ENCODE results near the gene ARID5B.

ARID5B gene

GRCh38 chr10:62093863-62094291 is 192.4 kb downstream of the ARID5B start:
- Histone ChIP-seq H3K4me1 (ENCODE audit: insufficient read depth, low read length) (peaks cover 41% of the 10 kb centered on the region), H3K27ac (ENCODE audit: low read depth, low read length) (no peak overlapping the region), H3K9ac (ENCODE audit: low read length) (no peak overlapping the region), H3K36me3 (ENCODE audit: insufficient read depth, low read length) (peaks cover 37% of the 10 kb centered on the region), H3K27me3 (ENCODE audit: control insufficient read depth in 1 of 2, insufficient read depth in 2 of 2, low read length in 2 of 2) (no peaks in the 10 kb centered on the region), H3K9me3 (ENCODE audit: low read length) (no peaks in the 10 kb centered on the region), H3K4me3 (ENCODE audit: low read depth in 1 of 2, low read length in 2 of 2) (no peak overlapping the region)

- Histone ChIP-seq H3K36me3 (ENCODE audit: insufficient read depth, low read length) (peaks cover 23% of the 10 kb centered on the region), H3K4me1 (ENCODE audit: insufficient read depth, low read length) (peaks cover 41% of the 10 kb centered on the region), H3K4me3 (ENCODE audit: low read depth in 1 of 2, low read length in 2 of 2) (peak overlapping the region in 1 of 2 donors; percentile 25), H3K27ac (ENCODE audit: low read depth, low read length) (peak overlapping the region; percentile 4), H3K27me3 (ENCODE audit: control insufficient read depth in 1 of 2, insufficient read depth in 2 of 2, low read length in 2 of 2) (no peaks in the 10 kb centered on the region), H3K9ac (ENCODE audit: low read length) (no peak overlapping the region), H3K9me3 (ENCODE audit: low read length) (no peaks in the 10 kb centered on the region)
These were observed 194.0 kb downstream of the ARID5B start for GRCh38 chr10:62095181-62096122.

- H3K9ac ChIP-seq (ENCODE audit: low read length) = no peak overlapping the region
These were observed 194.9 kb downstream of the ARID5B start for GRCh38 chr10:62096256-62096933.

GRCh38 chr10:62098278-62099121 is 197.0 kb downstream of the ARID5B start:
- no peaks in the 10 kb centered on the region for H3K9me3 ChIP-seq (ENCODE audit: low read length)
- H3K4me3 ChIP-seq (ENCODE audit: low read depth in 1 of 2, low read length in 2 of 2) = no peak overlapping the region
- no peak overlapping the region for H3K27ac ChIP-seq (ENCODE audit: low read depth, low read length)
- H3K4me1 ChIP-seq (ENCODE audit: insufficient read depth, low read length) = peaks cover 33% of the 10 kb centered on the region
- no peaks in the 10 kb centered on the region for H3K36me3 ChIP-seq (ENCODE audit: insufficient read depth, low read length)
- H3K27me3 ChIP-seq (ENCODE audit: control insufficient read depth in 1 of 2, insufficient read depth in 2 of 2, low read length in 2 of 2) = no peaks in the 10 kb centered on the region
- H3K9ac ChIP-seq (ENCODE audit: low read length) = no peak overlapping the region

More at GRCh38 chr10:62096256-62096933, 194.9 kb downstream of the ARID5B start:
- Histone ChIP-seq H3K36me3 (ENCODE audit: insufficient read depth, low read length) (peaks cover 18% of the 10 kb centered on the region), H3K4me3 (ENCODE audit: low read depth in 1 of 2, low read length in 2 of 2) (no peak overlapping the region), H3K27me3 (ENCODE audit: control insufficient read depth in 1 of 2, insufficient read depth in 2 of 2, low read length in 2 of 2) (no peaks in the 10 kb centered on the region), H3K27ac (ENCODE audit: low read depth, low read length) (peak overlapping the region; percentile 1), H3K4me1 (ENCODE audit: insufficient read depth, low read length) (peaks cover 41% of the 10 kb centered on the region), H3K9me3 (ENCODE audit: low read length) (no peaks in the 10 kb centered on the region)

GRCh38 chr10:62099299-62099698 is 197.8 kb downstream of the ARID5B start:
- Histone ChIP-seq H3K4me1 (ENCODE audit: insufficient read depth, low read length) (peaks cover 26% of the 10 kb centered on the region), H3K9ac (ENCODE audit: low read length) (no peak overlapping the region), H3K36me3 (ENCODE audit: insufficient read depth, low read length) (no peaks in the 10 kb centered on the region), H3K27me3 (ENCODE audit: control insufficient read depth in 1 of 2, insufficient read depth in 2 of 2, low read length in 2 of 2) (no peaks in the 10 kb centered on the region), H3K9me3 (ENCODE audit: low read length) (no peaks in the 10 kb centered on the region), H3K27ac (ENCODE audit: low read depth, low read length) (no peak overlapping the region), H3K4me3 (ENCODE audit: low read depth in 1 of 2, low read length in 2 of 2) (no peak overlapping the region)

GRCh38 chr10:62103857-62104256 is 202.4 kb downstream of the ARID5B start:
- Histone ChIP-seq H3K9me3 (ENCODE audit: low read length) (no peaks in the 10 kb centered on the region), H3K36me3 (ENCODE audit: insufficient read depth, low read length) (no peaks in the 10 kb centered on the region), H3K9ac (ENCODE audit: low read length) (no peak overlapping the region), H3K27me3 (ENCODE audit: control insufficient read depth in 1 of 2, insufficient read depth in 2 of 2, low read length in 2 of 2) (no peaks in the 10 kb centered on the region), H3K27ac (ENCODE audit: low read depth, low read length) (no peak overlapping the region), H3K4me1 (ENCODE audit: insufficient read depth, low read length) (no peaks in the 10 kb centered on the region), H3K4me3 (ENCODE audit: low read depth in 1 of 2, low read length in 2 of 2) (no peak overlapping the region)

- H3K27me3 ChIP-seq (ENCODE audit: control insufficient read depth in 1 of 2, insufficient read depth in 2 of 2, low read length in 2 of 2) = no peaks in the 10 kb centered on the region
- H3K4me3 ChIP-seq (ENCODE audit: low read depth in 1 of 2, low read length in 2 of 2) = no peak overlapping the region
- H3K9ac ChIP-seq (ENCODE audit: low read length) = no peak overlapping the region
- no peak overlapping the region for H3K27ac ChIP-seq (ENCODE audit: low read depth, low read length)
- no peaks in the 10 kb centered on the region for H3K36me3 ChIP-seq (ENCODE audit: insufficient read depth, low read length)
- no peaks in the 10 kb centered on the region for H3K9me3 ChIP-seq (ENCODE audit: low read length)
- H3K4me1 ChIP-seq (ENCODE audit: insufficient read depth, low read length) = no peaks in the 10 kb centered on the region
These were observed 205.5 kb downstream of the ARID5B start for GRCh38 chr10:62106929-62107519.

- Histone ChIP-seq H3K27me3 (ENCODE audit: control insufficient read depth in 1 of 2, insufficient read depth in 2 of 2, low read length in 2 of 2) (no peaks in the 10 kb centered on the region), H3K36me3 (ENCODE audit: insufficient read depth, low read length) (no peaks in the 10 kb centered on the region), H3K4me3 (ENCODE audit: low read depth in 1 of 2, low read length in 2 of 2) (no peak overlapping the region), H3K27ac (ENCODE audit: low read depth, low read length) (no peak overlapping the region), H3K9me3 (ENCODE audit: low read length) (no peaks in the 10 kb centered on the region), H3K4me1 (ENCODE audit: insufficient read depth, low read length) (no peaks in the 10 kb centered on the region), H3K9ac (ENCODE audit: low read length) (no peak overlapping the region)
These were observed 207.5 kb downstream of the ARID5B start for GRCh38 chr10:62108759-62109586.

- no peak overlapping the region for H3K9ac ChIP-seq (ENCODE audit: low read length)
- H3K9me3 ChIP-seq (ENCODE audit: low read length) = no peaks in the 10 kb centered on the region
- no peak overlapping the region for H3K4me3 ChIP-seq (ENCODE audit: low read depth in 1 of 2, low read length in 2 of 2)
- H3K27ac ChIP-seq (ENCODE audit: low read depth, low read length) = no peak overlapping the region
- no peaks in the 10 kb centered on the region for H3K4me1 ChIP-seq (ENCODE audit: insufficient read depth, low read length)
- H3K27me3 ChIP-seq (ENCODE audit: control insufficient read depth in 1 of 2, insufficient read depth in 2 of 2, low read length in 2 of 2) = no peaks in the 10 kb centered on the region
- no peaks in the 10 kb centered on the region for H3K36me3 ChIP-seq (ENCODE audit: insufficient read depth, low read length)
These were observed 208.2 kb downstream of the ARID5B start for GRCh38 chr10:62109587-62110293.

GRCh38 chr10:62112300-62112699 is 210.8 kb downstream of the ARID5B start:
- H3K27me3 ChIP-seq (ENCODE audit: control insufficient read depth in 1 of 2, insufficient read depth in 2 of 2, low read length in 2 of 2) = no peaks in the 10 kb centered on the region
- H3K27ac ChIP-seq (ENCODE audit: low read depth, low read length) = no peak overlapping the region
- no peaks in the 10 kb centered on the region for H3K9me3 ChIP-seq (ENCODE audit: low read length)
- H3K36me3 ChIP-seq (ENCODE audit: insufficient read depth, low read length) = no peaks in the 10 kb centered on the region
- no peaks in the 10 kb centered on the region for H3K4me1 ChIP-seq (ENCODE audit: insufficient read depth, low read length)
- H3K4me3 ChIP-seq (ENCODE audit: low read depth in 1 of 2, low read length in 2 of 2) = no peak overlapping the region
- no peak overlapping the region for H3K9ac ChIP-seq (ENCODE audit: low read length)
